SK-N-SH (cell line): Measurements from ENCODE around the gene DUSP3. TPM values are rescaled to one million over a fixed set of nuclear protein-coding genes. Genes with fewer than 3 reads are reported as not detected.

Experiments used
- CTCF ChIA-PET: fragments of 300-600, 350-600 bp; formaldehyde crosslinking; extraction: SDS; loops from one replicate; lab custom pipeline; 2021; lab: Yijun Ruan, JAX
- POLR2A ChIA-PET: fragments of 350-600 bp; sonication (Branson Sonifier 250); formaldehyde crosslinking; extraction: SDS; loops from one replicate; lab custom pipeline; 2020; ENCODE audit warnings: antibody characterized with exemption, inconsistent platforms; lab: Yijun Ruan, JAX
- DNase-seq: peaks from one replicate; pipeline ENCODE4 v3.0.0; 2012
- H2AFZ ChIP-seq: fragments of 200-600 bp; sonication (generic); 2 replicates; pipeline ENCODE4 v1.8.1; 2016; ENCODE audit warnings: antibody characterized with exemption, mild to moderate bottlenecking, low read depth
- H3F3A ChIP-seq: fragments of 200-600 bp; sonication (generic); replicated peaks from 2 replicates; pipeline ENCODE3; 2016; ENCODE audit warnings: antibody characterized with exemption, mild to moderate bottlenecking; ENCODE audit not compliant: insufficient read depth
- H3K27ac ChIP-seq, 2 experiments: fragments of 200-500 bp in 1 of 2; fragments of 200-600 bp in 1 of 2; sonication (Bioruptor generic) in 1 of 2; sonication (generic), shearing (Covaris generic) in 1 of 2; 2 replicates each; pipeline versions ENCODE4 v1.5.1 to v1.6.1; 2014 to 2016; ENCODE audit warnings: low read depth in 2 of 2, inconsistent platforms in 1 of 2, low read length in 1 of 2, mild to moderate bottlenecking in 1 of 2, mixed read lengths in 1 of 2
- H3K27me3 ChIP-seq: fragments of 200-600 bp; sonication (generic), shearing (Covaris generic); 2 replicates; pipeline ENCODE4 v1.6.1; 2016; ENCODE audit warnings: mixed run types; ENCODE audit not compliant: insufficient read depth
- H3K36me3 ChIP-seq, 2 experiments: fragments of 200-500 bp in 1 of 2; fragments of 200-600 bp in 1 of 2; sonication (Bioruptor generic) in 1 of 2; sonication (generic) in 1 of 2; replicated peaks in 1 of 2; 2 replicates each; pipeline versions ENCODE3 to v1.5.1; 2014 to 2016; ENCODE audit warnings: low read length in 1 of 2, mild to moderate bottlenecking in 1 of 2; ENCODE audit not compliant: insufficient read depth in 2 of 2, control insufficient read depth in 1 of 2
- H3K4me1 ChIP-seq, 2 experiments: fragments of 200-500 bp in 1 of 2; fragments of 200-600 bp in 1 of 2; sonication (Bioruptor generic) in 1 of 2; sonication (generic), shearing (Covaris generic) in 1 of 2; 2 replicates each; pipeline versions ENCODE4 v1.5.1 to v1.6.1; 2014 to 2016; ENCODE audit warnings: low read depth in 1 of 2, low read length in 1 of 2, mixed run types in 1 of 2; ENCODE audit not compliant: insufficient read depth in 2 of 2, control insufficient read depth in 1 of 2
- H3K4me2 ChIP-seq: fragments of 200-600 bp; sonication (generic), shearing (Covaris generic); 2 replicates; pipeline ENCODE4 v1.6.1; 2017; ENCODE audit warnings: mixed run types
- H3K4me3 ChIP-seq, 2 experiments: fragments of 200-500 bp in 1 of 2; fragments of 200-600 bp in 1 of 2; sonication (Bioruptor generic) in 1 of 2; sonication (generic), shearing (Covaris generic) in 1 of 2; 2 replicates each; pipeline versions ENCODE4 v1.5.1 to v1.8.1; 2014 to 2016; ENCODE audit warnings: low read depth in 2 of 2, inconsistent platforms in 1 of 2, low read length in 1 of 2, mild to moderate bottlenecking in 1 of 2, mixed read lengths in 1 of 2, moderate library complexity in 1 of 2
- H3K79me2 ChIP-seq: fragments of 200-600 bp; sonication (generic); 2 replicates; pipeline ENCODE4 v1.8.1; 2017; ENCODE audit warnings: mild to moderate bottlenecking; ENCODE audit not compliant: insufficient read depth
- H3K9ac ChIP-seq: fragments of 200-600 bp; sonication (generic); 2 replicates; pipeline ENCODE4 v1.6.1; 2017; ENCODE audit warnings: mixed run types
- H3K9me2 ChIP-seq: fragments of 200-600 bp; sonication (generic); 2 replicates; pipeline ENCODE4 v1.6.1; 2017; ENCODE audit warnings: mixed run types
- H3K9me3 ChIP-seq: fragments of 200-600 bp; sonication (generic); 2 replicates; pipeline ENCODE4 v1.6.1; 2017; ENCODE audit warnings: mixed run types, mild to moderate bottlenecking, moderate library complexity
- H4K20me1 ChIP-seq: fragments of 200-600 bp; sonication (generic); 2 replicates; pipeline ENCODE4 v1.6.1; 2017; ENCODE audit warnings: mild to moderate bottlenecking, mixed run types; ENCODE audit not compliant: insufficient read depth
- CHD2 ChIP-seq: fragments of 150-350 bp; IDR thresholded peaks from 2 replicates; pipeline ENCODE4 v1.6.1; 2018; ENCODE audit warnings: low read length; ENCODE audit not compliant: partially characterized antibody
- EZH2phosphoT487 ChIP-seq: fragments of 200-600 bp; sonication (generic); IDR thresholded peaks from 2 replicates; pipeline ENCODE4 v1.6.1; 2017; ENCODE audit warnings: low read depth, mixed run types, mild to moderate bottlenecking, antibody characterized with exemption, moderate library complexity, borderline replicate concordance
- FOSL2 ChIP-seq: IDR thresholded peaks from 2 replicates; pipeline ENCODE4 v1.4.0; 2012; ENCODE audit warnings: low read depth, mild to moderate bottlenecking, moderate library complexity, borderline replicate concordance
- FOXJ3 ChIP-seq: sonication (generic); formaldehyde crosslinking; IDR thresholded peaks from 2 replicates; pipeline ENCODE4 v1.5.1; 2020; ENCODE audit warnings: mild to moderate bottlenecking, missing genetic modification reagents
- FOXM1 ChIP-seq: IDR thresholded peaks from 2 replicates; pipeline ENCODE4 v1.4.0; 2012; ENCODE audit warnings: low read depth, mild to moderate bottlenecking
- JUND ChIP-seq: IDR thresholded peaks from 2 replicates; pipeline ENCODE4 v1.4.0; 2012
- MAX ChIP-seq: IDR thresholded peaks from 2 replicates; pipeline ENCODE4 v1.4.0; 2012; ENCODE audit warnings: low read depth
- PBX3 ChIP-seq: IDR thresholded peaks from 2 replicates; pipeline ENCODE4; 2012
- POLR2AphosphoS5 ChIP-seq: IDR thresholded peaks from 2 replicates; pipeline ENCODE4 v1.6.1; 2012; ENCODE audit warnings: low read depth, low read length
- REST ChIP-seq: IDR thresholded peaks from 2 replicates; pipeline ENCODE4 v1.6.1; 2012; ENCODE audit warnings: mild to moderate bottlenecking, low read depth, low read length, moderate library complexity
- RXRA ChIP-seq: IDR thresholded peaks from 2 replicates; pipeline ENCODE4 v1.4.0; 2012; ENCODE audit warnings: low read depth, mild to moderate bottlenecking, borderline replicate concordance
- TAF1 ChIP-seq: IDR thresholded peaks from 2 replicates; pipeline ENCODE4 v1.6.1; 2012; ENCODE audit warnings: low read depth, mild to moderate bottlenecking, low read length, moderate library complexity, borderline replicate concordance
- TCF12 ChIP-seq: IDR thresholded peaks from 2 replicates; pipeline ENCODE4 v1.4.0; 2012
- USF1 ChIP-seq: IDR thresholded peaks from 2 replicates; pipeline ENCODE4 v1.4.0; 2012; ENCODE audit warnings: low read depth, borderline replicate concordance
- WGBS: methylation state at CpG from one replicate; pipeline ENCODE4 v1.1.6; 2017; ENCODE audit warnings: low lambda C conversion rate; 5-methylcytosine and 5-hydroxymethylcytosine counted together
- polyA plus RNA-seq, 3 experiments: library from polyadenylated mRNA; depleted of rRNA; stranded (reverse); fragments of >200 nt; gene quantifications; 2 replicates each; pipeline ENCODE4 v1.2.3, GENCODE V29; 2012
- TF ChIP-seq, protein P1 (sequence below): fragments of 200-600 bp; sonication (generic); IDR thresholded peaks from 2 replicates; pipeline ENCODE4 v1.6.1; 2017; ENCODE audit warnings: antibody characterized with exemption, mild to moderate bottlenecking, moderate library complexity
- TF ChIP-seq, protein P2 (sequence below): IDR thresholded peaks from 2 replicates; pipeline ENCODE4 v1.4.0; 2012; ENCODE audit warnings: low read depth, borderline replicate concordance

DUSP3 gene
- polyA plus RNA-seq, 1 of the 3 experiments (the other 2 are of a cell fraction): 31.5 TPM

DNA sequence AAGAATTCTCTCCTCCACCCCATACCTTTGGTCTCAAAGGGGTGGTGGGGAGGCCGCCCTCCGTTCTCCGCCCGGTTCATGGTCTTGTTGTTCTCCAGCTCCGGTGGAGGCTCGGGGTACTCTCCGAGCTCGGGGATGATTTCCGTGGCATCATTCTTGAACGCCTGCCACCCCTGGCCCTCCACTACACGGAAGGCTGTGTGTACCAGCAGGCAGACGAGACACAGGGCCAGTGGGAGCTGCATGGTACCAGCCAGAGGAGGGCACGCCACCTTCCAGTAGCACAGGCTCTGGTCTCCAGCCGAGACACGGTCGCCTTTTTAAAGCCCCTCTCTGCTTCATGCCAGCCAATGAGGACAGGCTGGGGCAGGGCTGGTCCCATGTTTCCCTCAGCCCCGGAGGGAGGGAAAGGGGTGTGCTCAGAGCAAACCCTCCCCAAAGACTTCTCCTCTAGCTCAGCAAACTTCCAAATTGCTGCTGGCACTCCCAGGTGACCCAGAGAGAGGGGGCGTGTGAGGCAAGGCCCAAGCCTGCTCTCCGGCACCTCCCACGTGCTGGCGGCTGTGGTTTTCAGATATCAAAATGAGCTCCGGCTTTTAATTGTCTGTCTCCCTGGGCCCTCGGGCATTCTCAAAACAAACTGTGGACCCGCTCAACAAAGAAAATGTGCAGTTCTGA lies 20.1 kb downstream of the DUSP3 start, which contains the start of gene SOST:
Gene SOST (minus strand): TSS at position 295 of the 678 bp plus-strand sequence. CDS start 50 bp downstream, at position 245.
- Histone ChIP-seq H3K9me2 (no peaks in the 10 kb centered on the region), H4K20me1 (no peaks in the 10 kb centered on the region), H3K36me3 (no peaks in the 10 kb centered on the region), H3F3A (peaks cover 4% of the 10 kb centered on the region), H3K27me3 (no peaks in the 10 kb centered on the region), H3K4me3 (no peak within 1 kb of the TSS), H3K9ac (no peak within 1 kb of the TSS), H3K79me2 (no peaks in the 10 kb centered on the region), H2AFZ (no peak within 1 kb of the TSS), H3K4me2 (no peak within 1 kb of the TSS), H3K27ac (no peak within 1 kb of the TSS), H3K4me1 (peaks cover 0 to 6% of the 10 kb centered on the region in 2 experiments; a peak in 1 of 4 replicates), H3K9me3 (no peaks in the 10 kb centered on the region)
- CTCF ChIA-PET: interaction anchor here (1.6 to 7.9 kb wide), 7 partner anchors 8 to 182 kb away, joined by 5 to 97 read pairs (median 22); no protein-coding TSS in a partner anchor
- WGBS: 87% methylated on average over 24 of the region's 24 CpGs
- no peak for DNase-seq
- POLR2A ChIA-PET: interaction anchor here (0.9 kb wide), 1 partner anchor 56 kb away, joined by 4 read pairs; no protein-coding TSS in a partner anchor
- TF ChIP-seq FOXJ3 (CRISPR knock-in tag) (no peak), JUND (no peak), TAF1 (no peak), TCF12 (no peak), RXRA (no peak)
- TF ChIP-seq, protein P1, sequence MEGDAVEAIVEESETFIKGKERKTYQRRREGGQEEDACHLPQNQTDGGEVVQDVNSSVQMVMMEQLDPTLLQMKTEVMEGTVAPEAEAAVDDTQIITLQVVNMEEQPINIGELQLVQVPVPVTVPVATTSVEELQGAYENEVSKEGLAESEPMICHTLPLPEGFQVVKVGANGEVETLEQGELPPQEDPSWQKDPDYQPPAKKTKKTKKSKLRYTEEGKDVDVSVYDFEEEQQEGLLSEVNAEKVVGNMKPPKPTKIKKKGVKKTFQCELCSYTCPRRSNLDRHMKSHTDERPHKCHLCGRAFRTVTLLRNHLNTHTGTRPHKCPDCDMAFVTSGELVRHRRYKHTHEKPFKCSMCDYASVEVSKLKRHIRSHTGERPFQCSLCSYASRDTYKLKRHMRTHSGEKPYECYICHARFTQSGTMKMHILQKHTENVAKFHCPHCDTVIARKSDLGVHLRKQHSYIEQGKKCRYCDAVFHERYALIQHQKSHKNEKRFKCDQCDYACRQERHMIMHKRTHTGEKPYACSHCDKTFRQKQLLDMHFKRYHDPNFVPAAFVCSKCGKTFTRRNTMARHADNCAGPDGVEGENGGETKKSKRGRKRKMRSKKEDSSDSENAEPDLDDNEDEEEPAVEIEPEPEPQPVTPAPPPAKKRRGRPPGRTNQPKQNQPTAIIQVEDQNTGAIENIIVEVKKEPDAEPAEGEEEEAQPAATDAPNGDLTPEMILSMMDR: no peak
- TF ChIP-seq, protein P2, sequence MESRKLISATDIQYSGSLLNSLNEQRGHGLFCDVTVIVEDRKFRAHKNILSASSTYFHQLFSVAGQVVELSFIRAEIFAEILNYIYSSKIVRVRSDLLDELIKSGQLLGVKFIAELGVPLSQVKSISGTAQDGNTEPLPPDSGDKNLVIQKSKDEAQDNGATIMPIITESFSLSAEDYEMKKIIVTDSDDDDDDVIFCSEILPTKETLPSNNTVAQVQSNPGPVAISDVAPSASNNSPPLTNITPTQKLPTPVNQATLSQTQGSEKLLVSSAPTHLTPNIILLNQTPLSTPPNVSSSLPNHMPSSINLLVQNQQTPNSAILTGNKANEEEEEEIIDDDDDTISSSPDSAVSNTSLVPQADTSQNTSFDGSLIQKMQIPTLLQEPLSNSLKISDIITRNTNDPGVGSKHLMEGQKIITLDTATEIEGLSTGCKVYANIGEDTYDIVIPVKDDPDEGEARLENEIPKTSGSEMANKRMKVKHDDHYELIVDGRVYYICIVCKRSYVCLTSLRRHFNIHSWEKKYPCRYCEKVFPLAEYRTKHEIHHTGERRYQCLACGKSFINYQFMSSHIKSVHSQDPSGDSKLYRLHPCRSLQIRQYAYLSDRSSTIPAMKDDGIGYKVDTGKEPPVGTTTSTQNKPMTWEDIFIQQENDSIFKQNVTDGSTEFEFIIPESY: no peak

DNA sequence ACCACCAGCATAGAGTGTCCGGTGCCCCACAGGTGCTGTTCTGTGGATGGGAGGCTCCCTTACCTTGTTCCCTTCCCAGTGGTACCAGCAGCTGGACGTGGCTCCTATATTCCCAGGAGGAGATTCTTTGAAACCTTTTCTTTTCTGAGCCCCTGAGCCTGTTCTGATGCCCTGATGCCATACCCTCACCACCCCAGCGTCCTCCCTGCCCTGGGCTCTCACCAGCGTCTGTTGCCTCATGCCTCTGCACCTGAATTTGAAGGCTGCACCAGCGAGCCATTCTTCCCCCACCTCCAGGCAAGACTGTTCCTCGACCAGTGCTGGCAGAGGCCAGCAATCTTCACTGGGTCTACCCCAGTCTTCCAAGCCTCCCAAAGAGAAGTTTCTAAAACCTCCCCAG lies 20.7 kb downstream of the DUSP3 start:
- Histone ChIP-seq H3K27ac (no peak overlapping the region), H3K36me3 (no peaks in the 10 kb centered on the region), H3K4me3 (no peak overlapping the region), H2AFZ (no peak overlapping the region), H3K9me3 (no peaks in the 10 kb centered on the region), H3K4me1 (peaks cover 0 to 6% of the 10 kb centered on the region in 2 experiments; a peak in 1 of 4 replicates), H3K9ac (no peak overlapping the region), H3F3A (peaks cover 4% of the 10 kb centered on the region), H3K79me2 (no peaks in the 10 kb centered on the region), H3K9me2 (no peaks in the 10 kb centered on the region), H4K20me1 (no peaks in the 10 kb centered on the region), H3K4me2 (no peak overlapping the region), H3K27me3 (no peaks in the 10 kb centered on the region)
- POLR2A ChIA-PET: no interaction called here
- CTCF ChIA-PET: interaction anchor here (1.2 to 7.9 kb wide), 4 partner anchors 9 to 181 kb away, joined by 4 to 97 read pairs (median 14); no protein-coding TSS in a partner anchor
- DNase-seq: no peak
- 78% methylated on average over 6 of the region's 6 CpGs for WGBS
- TF ChIP-seq FOSL2 (no peak), EZH2phosphoT487 (no peak), CHD2 (no peak), TCF12 (no peak), POLR2AphosphoS5 (no peak), USF1 (no peak), REST (no peak), FOXM1 (no peak), MAX (no peak), PBX3 (no peak)
